ENCODE results near the gene SPDYE1.
"Not testable (repeated sequence)": the region's sequence is repeated elsewhere in the genome, so short reads cannot be mapped to it uniquely, and the experiment has no call there.

DNA sequence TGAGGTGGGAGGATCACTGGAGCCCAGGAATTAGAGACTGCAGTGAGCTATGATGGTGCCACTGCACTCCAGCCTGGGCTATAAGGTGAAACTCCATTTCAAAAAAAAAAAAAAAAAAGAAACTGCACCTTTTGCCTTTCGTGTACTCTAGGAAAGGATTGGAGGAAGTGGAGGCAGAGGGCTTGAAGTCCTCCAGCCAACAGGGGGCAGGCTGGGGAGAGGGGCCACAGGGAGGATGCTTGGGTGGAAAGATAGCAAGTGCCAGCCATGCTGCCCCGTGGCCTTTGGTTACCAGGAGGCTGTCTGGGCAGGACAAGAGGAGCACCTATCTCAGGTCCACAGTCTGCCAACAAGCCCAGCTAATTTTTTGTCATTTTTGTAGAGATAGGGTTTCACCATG, 14.0 kb upstream of the SPDYE1 start:
- not testable (repeated sequence) for TF ChIP-seq CREB1 (CRISPR knock-in tag; IDR thresholded peaks at IDR 0.05); ESRRA (CRISPR knock-in tag; IDR thresholded peaks at IDR 0.05; ENCODE audit: borderline replicate concordance); FOXJ3 (CRISPR knock-in tag; IDR thresholded peaks at IDR 0.05; ENCODE audit: borderline replicate concordance); CBFB (CRISPR knock-in tag; IDR thresholded peaks at IDR 0.05; ENCODE audit: low read depth); ZNF281 (CRISPR knock-in tag; IDR thresholded peaks at IDR 0.05); GABPB1 (CRISPR knock-in tag; IDR thresholded peaks at IDR 0.05); CREM (CRISPR knock-in tag; IDR thresholded peaks at IDR 0.05); SP1 (CRISPR knock-in tag; conservative IDR thresholded peaks at IDR 0.05); ATF1 (CRISPR knock-in tag; IDR thresholded peaks at IDR 0.05)
- TF ChIP-seq, protein P1, sequence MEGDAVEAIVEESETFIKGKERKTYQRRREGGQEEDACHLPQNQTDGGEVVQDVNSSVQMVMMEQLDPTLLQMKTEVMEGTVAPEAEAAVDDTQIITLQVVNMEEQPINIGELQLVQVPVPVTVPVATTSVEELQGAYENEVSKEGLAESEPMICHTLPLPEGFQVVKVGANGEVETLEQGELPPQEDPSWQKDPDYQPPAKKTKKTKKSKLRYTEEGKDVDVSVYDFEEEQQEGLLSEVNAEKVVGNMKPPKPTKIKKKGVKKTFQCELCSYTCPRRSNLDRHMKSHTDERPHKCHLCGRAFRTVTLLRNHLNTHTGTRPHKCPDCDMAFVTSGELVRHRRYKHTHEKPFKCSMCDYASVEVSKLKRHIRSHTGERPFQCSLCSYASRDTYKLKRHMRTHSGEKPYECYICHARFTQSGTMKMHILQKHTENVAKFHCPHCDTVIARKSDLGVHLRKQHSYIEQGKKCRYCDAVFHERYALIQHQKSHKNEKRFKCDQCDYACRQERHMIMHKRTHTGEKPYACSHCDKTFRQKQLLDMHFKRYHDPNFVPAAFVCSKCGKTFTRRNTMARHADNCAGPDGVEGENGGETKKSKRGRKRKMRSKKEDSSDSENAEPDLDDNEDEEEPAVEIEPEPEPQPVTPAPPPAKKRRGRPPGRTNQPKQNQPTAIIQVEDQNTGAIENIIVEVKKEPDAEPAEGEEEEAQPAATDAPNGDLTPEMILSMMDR (IDR thresholded peaks at IDR 0.05): not testable (repeated sequence)
- TF ChIP-seq, protein P2, sequence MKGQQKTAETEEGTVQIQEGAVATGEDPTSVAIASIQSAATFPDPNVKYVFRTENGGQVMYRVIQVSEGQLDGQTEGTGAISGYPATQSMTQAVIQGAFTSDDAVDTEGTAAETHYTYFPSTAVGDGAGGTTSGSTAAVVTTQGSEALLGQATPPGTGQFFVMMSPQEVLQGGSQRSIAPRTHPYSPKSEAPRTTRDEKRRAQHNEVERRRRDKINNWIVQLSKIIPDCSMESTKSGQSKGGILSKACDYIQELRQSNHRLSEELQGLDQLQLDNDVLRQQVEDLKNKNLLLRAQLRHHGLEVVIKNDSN (CRISPR knock-in tag; IDR thresholded peaks at IDR 0.05): not testable (repeated sequence)
- TF ChIP-seq, protein P3, sequence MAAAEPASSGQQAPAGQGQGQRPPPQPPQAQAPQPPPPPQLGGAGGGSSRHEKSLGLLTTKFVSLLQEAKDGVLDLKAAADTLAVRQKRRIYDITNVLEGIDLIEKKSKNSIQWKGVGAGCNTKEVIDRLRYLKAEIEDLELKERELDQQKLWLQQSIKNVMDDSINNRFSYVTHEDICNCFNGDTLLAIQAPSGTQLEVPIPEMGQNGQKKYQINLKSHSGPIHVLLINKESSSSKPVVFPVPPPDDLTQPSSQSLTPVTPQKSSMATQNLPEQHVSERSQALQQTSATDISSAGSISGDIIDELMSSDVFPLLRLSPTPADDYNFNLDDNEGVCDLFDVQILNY (CRISPR knock-in tag; IDR thresholded peaks at IDR 0.05): not testable (repeated sequence)
- TF ChIP-seq, protein P4, sequence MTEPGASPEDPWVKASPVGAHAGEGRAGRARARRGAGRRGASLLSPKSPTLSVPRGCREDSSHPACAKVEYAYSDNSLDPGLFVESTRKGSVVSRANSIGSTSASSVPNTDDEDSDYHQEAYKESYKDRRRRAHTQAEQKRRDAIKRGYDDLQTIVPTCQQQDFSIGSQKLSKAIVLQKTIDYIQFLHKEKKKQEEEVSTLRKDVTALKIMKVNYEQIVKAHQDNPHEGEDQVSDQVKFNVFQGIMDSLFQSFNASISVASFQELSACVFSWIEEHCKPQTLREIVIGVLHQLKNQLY (CRISPR knock-in tag; IDR thresholded peaks at IDR 0.05): not testable (repeated sequence)
